GM21576 (cell line): ENCODE results near the gene SNIP1.
"Not testable (repeated sequence)": the region's sequence is repeated elsewhere in the genome, so short reads cannot be mapped to it uniquely, and the experiment has no call there.

Source experiments
- ATAC-seq: cut with Tn5 transposase; IDR thresholded peaks from one replicate; pipeline ENCODE4 v1.9.1; 2021; ENCODE audit warnings: mild to moderate bottlenecking, moderate library complexity; ENCODE audit not compliant: unreplicated experiment

The SNIP1 gene

GRCh38 chr1:37559957-37560379 lies 5.9 kb upstream of the SNIP1 start:
- ATAC-seq: not testable (repeated sequence)

GRCh38 chr1:37559080-37559479 lies 5.0 kb upstream of the SNIP1 start:
- ATAC-seq: no peak

- no peak for ATAC-seq
Observed at GRCh38 chr1:37558411-37558810, 4.3 kb upstream of the SNIP1 start.

- ATAC-seq: no peak
Observed at GRCh38 chr1:37557402-37557801, 3.3 kb upstream of the SNIP1 start.

GRCh38 chr1:37556712-37557196 lies 2.7 kb upstream of the SNIP1 start, which contains the start of gene DNALI1:
Gene DNALI1 (plus strand): TSS chr1:37556940. CDS start chr1:37556995, 55 bp downstream.
- no peak for ATAC-seq

- ATAC-seq: no peak
Observed at GRCh38 chr1:37553598-37553926, 531 bp downstream of the SNIP1 start.

- ATAC-seq: no peak
Observed at GRCh38 chr1:37549341-37549740, 4.8 kb downstream of the SNIP1 start.

GRCh38 chr1:37545019-37545418 lies 9.1 kb downstream of the SNIP1 start:
- ATAC-seq: no peak

- no peak for ATAC-seq
Observed at GRCh38 chr1:37544530-37544929, 9.6 kb downstream of the SNIP1 start.

- no peak for ATAC-seq
Observed at GRCh38 chr1:37540036-37540785, 13.9 kb downstream of the SNIP1 start.

- ATAC-seq: not testable (repeated sequence)
Observed at GRCh38 chr1:37539154-37539553, 14.9 kb downstream of the SNIP1 start.

GRCh38 chr1:37537378-37537777 lies 16.7 kb downstream of the SNIP1 start:
- ATAC-seq: no peak

- no peak for ATAC-seq
Observed at GRCh38 chr1:37533317-37534093, 20.6 kb downstream of the SNIP1 start.

- ATAC-seq: not testable (repeated sequence)
Observed at GRCh38 chr1:37532418-37533156, 21.5 kb downstream of the SNIP1 start.

- not testable (repeated sequence) for ATAC-seq
Observed at GRCh38 chr1:37529888-37530287, 24.2 kb downstream of the SNIP1 start.

- no peak for ATAC-seq
Observed at GRCh38 chr1:37519613-37520012, 34.5 kb downstream of the SNIP1 start.

GRCh38 chr1:37518929-37519328 lies 35.2 kb downstream of the SNIP1 start:
- ATAC-seq: not testable (repeated sequence)

- ATAC-seq: not testable (repeated sequence)
Observed at GRCh38 chr1:37518241-37518640, 35.9 kb downstream of the SNIP1 start.

- no peak for ATAC-seq
Observed at GRCh38 chr1:37517569-37517968, 36.5 kb downstream of the SNIP1 start.

GRCh38 chr1:37515185-37516034 lies 38.7 kb downstream of the SNIP1 start:
- ATAC-seq: no peak
